ENCODE results near the gene TMEM14A.
A peak's percentile ranks its signal among the peaks of the same experiment; 100 is the strongest.
"Not testable (repeated sequence)": the region's sequence is repeated elsewhere in the genome, so short reads cannot be mapped to it uniquely, and the experiment has no call there.

Gene TMEM14A

GRCh38 chr6:52697903-52698302 lies 27.0 kb downstream of the TMEM14A start:
- no peak for DNase-seq (ENCODE audit: low read depth)

GRCh38 chr6:52704060-52704459 lies 33.1 kb downstream of the TMEM14A start:
- DNase-seq (ENCODE audit: low read depth) = no peak

- not testable (repeated sequence) for DNase-seq (ENCODE audit: low read depth)
Observed at GRCh38 chr6:52704781-52705502, 34.0 kb downstream of the TMEM14A start.

GRCh38 chr6:52706001-52706400 lies 35.1 kb downstream of the TMEM14A start:
- DNase-seq (ENCODE audit: low read depth) = no peak

- no peak for DNase-seq (ENCODE audit: low read depth)
Observed at GRCh38 chr6:52707963-52708680, 37.2 kb downstream of the TMEM14A start.

GRCh38 chr6:52712136-52712535 lies 41.2 kb downstream of the TMEM14A start:
- DNase-seq (ENCODE audit: low read depth) = no peak

- not testable (repeated sequence) for DNase-seq (ENCODE audit: low read depth)
Observed at GRCh38 chr6:52714761-52715160, 43.8 kb downstream of the TMEM14A start.

GRCh38 chr6:52718550-52718949 lies 47.6 kb downstream of the TMEM14A start:
- no peak for DNase-seq (ENCODE audit: low read depth)

GRCh38 chr6:52720321-52720720 lies 49.4 kb downstream of the TMEM14A start:
- no peak for DNase-seq (ENCODE audit: low read depth)

- DNase-seq (ENCODE audit: low read depth) = no peak
Observed at GRCh38 chr6:52724042-52724405, 53.1 kb downstream of the TMEM14A start.

- peak; percentile 51 for DNase-seq (ENCODE audit: low read depth)
Observed at GRCh38 chr6:52724406-52725121, 53.7 kb downstream of the TMEM14A start.

GRCh38 chr6:52725143-52725534 lies 54.2 kb downstream of the TMEM14A start:
- no peak for DNase-seq (ENCODE audit: low read depth)

GRCh38 chr6:52725535-52726192 lies 54.8 kb downstream of the TMEM14A start:
- DNase-seq (ENCODE audit: low read depth) = no peak

- DNase-seq (ENCODE audit: low read depth) = no peak
Observed at GRCh38 chr6:52726193-52726542, 55.3 kb downstream of the TMEM14A start.

GRCh38 chr6:52726741-52727535 lies 56.0 kb downstream of the TMEM14A start:
- no peak for DNase-seq (ENCODE audit: low read depth)

GRCh38 chr6:52727908-52728307 lies 57.0 kb downstream of the TMEM14A start:
- no peak for DNase-seq (ENCODE audit: low read depth)

GRCh38 chr6:52728394-52728793 lies 57.5 kb downstream of the TMEM14A start:
- DNase-seq (ENCODE audit: low read depth) = no peak

- no peak for DNase-seq (ENCODE audit: low read depth)
Observed at GRCh38 chr6:52729576-52729975, 58.7 kb downstream of the TMEM14A start.

- no peak for DNase-seq (ENCODE audit: low read depth)
Observed at GRCh38 chr6:52731719-52732118, 60.8 kb downstream of the TMEM14A start.

- no peak for DNase-seq (ENCODE audit: low read depth)
Observed at GRCh38 chr6:52733172-52733571, 62.3 kb downstream of the TMEM14A start.

GRCh38 chr6:52734072-52734471 lies 63.2 kb downstream of the TMEM14A start:
- DNase-seq (ENCODE audit: low read depth) = no peak

- DNase-seq (ENCODE audit: low read depth) = no peak
Observed at GRCh38 chr6:52735071-52735470, 64.2 kb downstream of the TMEM14A start.

Data from HS-27A (cell line).